Fibroblast of skin of left quadriceps (primary cell): Measurements from ENCODE around the gene RSRC1.
"Not testable (repeated sequence)": the region's sequence is repeated elsewhere in the genome, so short reads cannot be mapped to it uniquely, and the experiment has no call there.

ENCODE experiments used
- DNase-seq, 2 experiments: peaks; one replicate each; pipeline ENCODE4 v3.0.0-alpha.2; 2013; ENCODE audit warnings: low read depth in 2 of 2

The RSRC1 gene

DNA sequence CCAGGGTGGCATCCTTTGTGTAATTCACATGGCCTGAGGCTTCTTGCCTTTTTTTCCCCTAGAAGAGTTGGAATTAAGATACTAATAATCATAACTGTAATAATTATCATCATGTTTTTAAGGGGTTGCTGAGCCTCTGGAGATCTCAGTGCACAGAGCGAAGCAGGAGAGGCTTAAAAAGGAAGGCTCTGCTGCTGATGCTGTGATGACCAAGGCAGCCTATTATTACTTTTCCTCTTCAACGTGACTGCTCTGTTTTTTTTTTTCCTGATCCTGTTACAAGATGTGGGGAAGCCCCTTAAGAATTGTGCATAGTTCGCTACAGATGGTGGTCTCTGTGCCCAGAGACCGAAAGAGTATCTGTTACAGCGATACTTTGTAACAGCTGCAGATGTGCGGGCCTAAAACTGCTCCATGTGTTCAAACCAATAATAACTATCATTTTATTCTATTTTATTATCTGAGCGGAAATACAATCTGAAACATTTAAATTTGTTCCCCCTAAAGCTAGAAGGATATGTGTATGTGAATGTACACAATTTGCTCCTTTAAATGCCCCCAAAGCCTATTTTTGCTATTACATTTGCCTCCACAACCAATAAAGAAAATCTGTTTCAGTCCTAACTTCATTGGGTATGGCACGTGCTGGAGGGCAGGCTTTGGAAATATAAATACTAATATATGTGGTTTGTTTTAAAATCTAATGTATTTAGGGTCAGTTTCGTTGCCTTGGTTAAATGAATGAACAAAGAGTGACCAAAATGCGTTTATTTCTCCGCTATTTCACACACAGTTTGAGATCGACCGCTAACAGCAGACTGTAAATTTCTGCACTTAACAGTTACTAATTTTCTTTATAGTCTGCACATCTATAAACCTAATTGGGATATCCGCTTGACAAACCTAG lies 8.3 kb upstream of the RSRC1 start:
- DNase-seq = no peak

DNA sequence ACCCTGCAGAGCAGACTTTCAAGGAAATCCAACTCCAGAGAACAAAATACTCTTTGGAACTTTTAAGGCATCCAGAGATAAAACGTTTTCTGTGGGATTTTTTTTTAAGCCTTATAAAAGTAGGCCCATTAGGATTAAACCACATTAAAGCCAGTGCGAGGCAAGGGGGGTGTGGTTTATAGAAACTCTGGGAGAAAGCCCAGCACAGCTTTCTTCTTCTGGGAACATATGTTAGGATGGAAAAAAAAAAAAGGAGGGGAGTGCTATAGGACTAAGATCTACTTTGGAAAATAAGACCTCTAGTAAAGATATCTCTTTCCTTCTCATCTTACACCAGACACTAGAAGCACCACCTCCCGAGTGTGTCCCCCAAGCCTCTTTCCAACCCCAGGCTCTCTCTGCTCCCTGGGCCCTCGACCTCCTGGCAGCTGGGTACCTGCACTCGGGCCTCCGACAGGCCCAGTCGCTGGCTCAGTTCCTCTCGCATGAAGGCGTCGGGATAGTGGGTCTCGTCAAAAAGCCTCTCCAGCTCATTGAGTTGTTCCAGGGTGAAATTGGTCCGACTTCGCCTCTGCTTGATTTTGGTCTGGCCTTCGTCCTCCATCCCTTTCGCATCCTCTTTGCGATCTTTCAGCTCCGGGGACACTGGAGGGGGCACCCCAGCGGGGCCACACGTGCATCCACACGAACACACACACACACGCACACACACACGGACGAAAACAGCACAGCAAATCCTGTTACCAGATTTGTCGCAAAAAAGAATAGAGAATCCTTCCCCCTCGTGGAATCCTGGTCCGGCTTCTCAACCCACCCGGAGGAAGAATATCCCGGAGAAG lies 7.4 kb upstream of the RSRC1 start:
- DNase-seq = no peak

DNA sequence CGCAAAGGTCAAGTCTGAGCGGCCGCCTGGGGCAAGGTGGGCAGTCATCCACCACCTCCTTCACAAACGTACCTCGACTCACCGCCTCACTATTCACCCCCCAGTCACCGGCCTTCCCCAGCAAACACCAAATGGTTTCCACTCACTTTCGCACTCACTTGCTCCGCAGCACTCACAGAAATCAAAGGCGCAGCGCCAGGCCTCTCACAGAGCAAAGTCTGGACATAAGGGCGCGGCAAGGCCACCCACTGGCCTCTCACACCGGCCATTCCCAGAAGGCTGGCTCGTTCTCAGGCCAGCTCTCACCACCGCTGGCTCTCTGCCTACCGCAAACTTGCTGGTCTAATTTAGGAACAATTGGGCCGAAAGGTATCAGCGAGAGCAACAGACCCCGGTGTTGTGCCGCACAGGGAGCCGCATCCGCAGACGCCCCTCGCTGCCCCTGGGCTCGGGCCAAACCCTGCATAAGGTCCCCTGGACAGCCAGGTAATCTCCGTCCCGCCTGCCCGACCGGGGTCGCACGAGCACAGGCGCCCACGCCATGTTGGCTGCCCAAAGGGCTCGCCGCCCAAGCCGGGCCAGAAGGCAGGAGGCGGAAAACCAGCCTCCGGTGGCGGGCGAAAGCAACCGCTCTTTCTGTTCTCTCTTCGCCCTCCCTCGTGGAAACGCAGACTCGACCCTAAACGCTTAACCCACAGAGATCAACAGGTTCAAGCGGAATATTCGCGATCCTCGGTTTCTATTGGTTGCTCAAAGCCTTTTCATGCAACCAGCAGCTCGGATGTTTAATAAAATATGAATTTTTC lies 6.6 kb upstream of the RSRC1 start:
- no peak for DNase-seq

DNA sequence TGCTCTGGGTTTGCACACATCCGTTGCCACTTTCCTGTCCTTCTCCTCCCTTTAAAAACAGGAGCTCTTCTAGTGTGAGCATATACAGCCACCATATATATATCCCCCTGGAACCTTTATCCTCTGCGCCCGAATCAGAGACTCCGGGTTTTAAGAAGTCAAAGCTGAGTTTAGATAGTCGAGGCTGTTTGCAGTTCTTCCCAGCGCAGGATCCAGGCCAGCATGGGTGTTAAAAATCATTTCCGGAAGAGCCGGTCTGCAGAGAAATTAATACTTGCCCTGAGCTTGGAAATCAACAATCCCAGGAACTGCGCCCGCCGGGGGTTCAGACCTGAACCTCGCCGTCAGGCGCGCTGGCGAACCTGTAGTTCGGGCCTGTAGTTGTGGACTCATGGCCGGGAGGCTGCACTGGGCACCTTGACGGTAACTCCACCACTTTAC lies 6.0 kb upstream of the RSRC1 start:
- no peak for DNase-seq

DNA sequence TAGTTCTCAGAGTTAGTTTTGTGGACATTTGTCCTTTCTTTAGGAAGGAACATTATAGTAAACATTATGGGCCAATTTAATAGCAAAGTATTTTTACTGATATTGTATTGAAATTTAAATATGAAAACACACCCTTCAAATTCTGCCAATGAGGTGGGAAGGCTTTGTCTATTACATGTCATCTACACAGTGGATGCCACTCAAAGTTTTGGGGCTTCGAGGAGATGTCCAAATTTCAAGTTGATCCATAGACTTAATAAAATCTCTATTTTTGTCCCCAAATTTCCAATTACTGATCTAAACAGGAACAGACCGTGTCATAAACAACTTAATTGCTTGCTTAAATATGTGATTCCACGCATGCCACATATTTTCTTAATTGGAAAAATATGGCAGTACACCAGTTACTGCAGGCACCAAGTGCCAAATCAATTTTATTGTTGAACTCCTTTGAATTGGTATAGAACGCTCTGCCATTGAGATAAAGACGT lies 5.4 kb upstream of the RSRC1 start:
- no peak for DNase-seq

DNA sequence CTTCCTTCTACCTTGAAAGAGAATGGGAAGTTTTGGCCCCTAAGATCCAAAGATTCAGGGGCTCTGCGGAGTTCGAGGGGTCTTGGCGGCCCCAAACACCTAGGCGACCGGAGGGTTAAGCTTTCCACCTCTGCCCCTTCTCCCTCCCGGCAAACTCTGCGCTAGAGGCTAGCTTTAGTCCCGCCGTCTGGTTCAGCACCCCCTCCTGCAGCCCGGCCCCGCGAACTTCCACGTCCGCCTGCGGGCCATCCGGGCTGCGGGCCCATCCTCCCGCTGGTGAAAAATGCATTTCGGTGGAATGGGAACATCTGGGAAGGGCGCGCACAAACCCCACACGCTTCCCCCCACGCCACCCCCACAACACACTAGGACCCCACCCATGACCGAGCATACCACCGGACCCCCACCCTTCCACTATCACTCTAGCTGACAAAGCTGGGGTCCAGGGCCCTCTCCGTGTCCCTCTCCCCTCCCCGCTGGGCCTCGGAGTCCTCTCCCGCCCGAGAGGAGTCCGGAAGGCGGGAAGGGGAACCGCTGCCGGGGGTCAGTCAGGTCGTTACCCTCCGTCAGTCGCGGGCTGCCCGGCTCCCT lies 4.7 kb upstream of the RSRC1 start:
- no peak for DNase-seq

DNA sequence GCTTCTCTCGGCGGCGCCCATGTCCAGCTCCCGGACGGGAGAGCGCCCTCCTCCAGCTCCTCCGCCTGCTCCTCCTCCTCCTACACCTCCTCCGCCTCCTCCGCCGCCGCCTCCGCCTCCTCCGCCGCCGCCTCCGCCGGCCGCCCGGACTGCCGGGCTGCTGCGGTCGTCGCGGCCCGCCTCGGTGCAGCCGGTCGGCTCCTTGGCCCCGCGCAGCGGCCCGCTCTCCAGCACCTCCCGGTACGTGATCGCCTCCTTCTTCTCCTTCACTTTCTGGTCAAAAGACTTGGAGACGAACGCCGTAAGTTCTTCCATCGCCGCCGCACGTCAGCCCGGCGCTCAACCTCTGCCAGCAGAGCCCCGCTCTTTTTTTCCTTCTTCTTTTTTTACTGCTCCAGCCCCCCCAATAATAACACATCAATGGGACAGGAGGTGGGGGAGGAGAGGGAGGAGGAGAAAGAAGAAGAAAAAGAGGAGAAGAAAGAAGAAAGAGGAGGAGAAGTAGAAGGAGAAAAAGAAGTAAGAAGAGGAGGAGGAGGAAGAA lies 4.1 kb upstream of the RSRC1 start:
- no peak for DNase-seq

DNA sequence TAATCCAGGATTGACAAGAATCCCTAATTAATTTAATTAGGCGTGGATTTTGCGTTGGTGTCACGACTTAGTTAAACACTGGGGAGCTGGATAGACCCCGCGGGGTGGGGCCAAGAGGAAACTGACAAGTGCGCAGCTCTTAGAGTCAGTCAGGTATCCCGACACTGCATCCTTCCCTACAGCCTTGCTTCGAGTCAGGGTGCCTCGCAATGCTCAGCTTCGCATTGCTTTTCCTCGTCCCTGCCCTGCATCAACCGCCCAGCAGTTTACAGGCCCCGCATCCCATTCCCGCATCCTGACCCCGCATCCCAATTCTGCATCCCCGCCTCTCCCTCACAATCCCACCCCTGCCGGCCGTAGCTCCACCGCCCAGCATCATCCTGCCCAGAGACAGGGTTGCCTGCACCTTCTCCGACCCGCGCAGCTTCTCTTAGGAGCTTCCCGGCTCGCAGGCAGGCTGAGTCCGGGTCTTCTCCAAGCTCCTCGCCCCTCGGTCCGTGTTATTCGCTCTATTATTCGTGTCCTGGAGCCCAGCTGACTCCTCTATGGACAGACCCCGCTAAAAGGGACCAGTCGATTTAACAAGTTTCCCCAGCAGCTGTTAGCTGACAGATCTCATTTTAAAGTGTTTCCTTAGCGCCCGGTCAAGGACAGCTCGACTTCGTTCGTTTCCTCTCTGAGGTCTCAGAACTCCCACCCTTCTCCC lies 3.0 kb upstream of the RSRC1 start:
- no peak for DNase-seq

DNA sequence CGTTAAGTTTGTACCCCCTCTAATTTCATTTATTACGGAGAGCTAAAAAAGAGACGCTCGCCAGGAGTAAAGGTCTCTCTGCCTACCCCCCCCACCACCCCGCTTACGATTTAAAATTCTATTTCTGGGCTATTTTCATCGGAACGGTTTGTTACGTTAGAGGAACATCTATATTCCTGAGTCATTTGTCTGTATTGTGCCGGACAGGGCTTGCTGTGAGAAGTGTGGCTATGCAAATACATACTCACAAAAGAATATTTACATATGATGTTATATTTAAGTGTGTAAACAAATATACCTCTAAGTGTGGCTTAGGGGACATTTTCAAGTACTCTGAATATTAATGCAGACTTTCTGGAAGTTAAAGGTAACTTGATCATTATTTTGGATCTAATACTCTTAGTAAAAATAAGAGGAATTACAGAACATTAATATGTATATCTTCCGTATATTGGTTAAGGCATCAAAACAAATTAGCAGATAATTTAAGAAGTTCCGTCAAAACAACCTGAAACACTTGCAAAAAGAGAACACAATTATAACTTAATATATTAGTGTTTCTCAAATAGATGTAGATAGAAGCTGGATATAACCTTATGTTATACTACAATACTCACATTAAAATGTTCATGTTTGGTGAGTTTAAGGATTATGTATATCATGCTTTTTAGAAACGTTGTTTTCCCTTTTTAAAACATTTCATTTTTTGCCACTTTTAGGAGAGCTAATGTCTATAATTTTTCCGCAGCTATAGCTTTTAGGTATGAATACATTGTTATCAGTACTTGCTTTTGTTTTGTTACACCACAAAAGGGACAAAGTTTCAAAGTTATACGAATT lies 2.1 kb upstream of the RSRC1 start:
- no peak for DNase-seq

DNA sequence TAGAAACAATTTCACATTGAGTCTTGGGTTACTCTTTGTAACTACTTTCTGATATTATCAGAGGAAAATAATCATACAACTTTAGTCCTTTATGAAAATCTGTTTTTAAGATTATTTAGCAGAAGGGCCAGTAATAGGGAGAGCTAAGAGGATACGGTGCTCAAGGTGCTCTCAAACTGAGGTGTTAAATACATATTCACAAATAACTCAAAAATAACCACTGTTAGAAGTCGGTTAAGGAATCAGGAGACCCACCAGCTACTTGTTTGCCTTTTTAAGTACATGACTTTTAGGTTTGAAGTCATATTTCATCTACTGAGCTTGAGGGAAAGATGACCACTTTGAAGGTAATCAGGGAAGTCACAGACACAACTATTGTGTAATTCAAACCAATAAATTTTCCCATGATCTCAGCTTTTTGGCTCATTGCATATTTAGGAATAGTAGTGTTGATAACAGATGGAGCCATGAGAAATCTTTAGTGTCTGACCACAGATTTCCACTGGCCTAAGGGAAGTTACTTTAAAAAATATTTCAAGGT lies 1.4 kb upstream of the RSRC1 start:
- no peak for DNase-seq

DNA sequence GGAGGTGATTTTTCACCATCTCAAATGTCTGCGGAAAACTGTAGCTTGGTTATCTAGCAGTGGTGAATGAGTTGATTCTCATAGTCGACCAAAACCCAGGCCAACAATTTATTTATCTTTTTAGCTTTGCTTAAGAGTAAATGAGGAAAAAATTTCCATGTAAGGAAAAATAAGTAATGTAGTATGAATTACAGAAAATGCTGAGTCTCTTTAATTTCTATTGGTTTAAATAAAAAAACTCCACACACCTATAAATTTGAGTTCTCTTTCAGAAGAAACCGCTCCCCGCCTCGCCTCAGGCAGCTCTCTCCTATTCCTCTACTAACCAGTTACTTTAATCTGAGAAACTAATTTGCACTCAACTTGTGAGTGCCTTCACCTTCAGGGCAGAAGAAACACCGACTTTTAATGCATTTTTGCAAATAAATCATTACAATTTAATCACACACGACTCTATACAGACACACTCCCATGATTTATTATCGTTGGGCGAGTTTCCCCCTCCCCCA lies 540 bp upstream of the RSRC1 start:
- no peak for DNase-seq

DNA sequence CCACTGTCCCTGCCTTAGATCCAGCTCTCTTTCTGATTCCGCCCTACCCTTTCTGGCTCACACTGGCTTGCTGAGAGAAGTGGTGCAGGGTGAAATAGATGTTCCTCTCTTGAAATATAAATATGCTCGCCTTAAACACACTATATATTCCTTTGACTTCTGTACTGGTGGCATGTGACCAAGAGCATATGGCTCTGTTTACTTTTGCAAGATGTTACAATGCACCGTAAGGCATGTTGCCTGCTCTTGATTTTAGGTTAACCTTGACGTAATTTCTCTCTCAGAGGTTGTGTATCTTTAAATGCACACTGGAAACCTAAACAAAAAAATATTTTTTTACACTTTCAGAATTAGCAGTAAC lies 749 bp downstream of the RSRC1 start:
- DNase-seq = no peak

DNA sequence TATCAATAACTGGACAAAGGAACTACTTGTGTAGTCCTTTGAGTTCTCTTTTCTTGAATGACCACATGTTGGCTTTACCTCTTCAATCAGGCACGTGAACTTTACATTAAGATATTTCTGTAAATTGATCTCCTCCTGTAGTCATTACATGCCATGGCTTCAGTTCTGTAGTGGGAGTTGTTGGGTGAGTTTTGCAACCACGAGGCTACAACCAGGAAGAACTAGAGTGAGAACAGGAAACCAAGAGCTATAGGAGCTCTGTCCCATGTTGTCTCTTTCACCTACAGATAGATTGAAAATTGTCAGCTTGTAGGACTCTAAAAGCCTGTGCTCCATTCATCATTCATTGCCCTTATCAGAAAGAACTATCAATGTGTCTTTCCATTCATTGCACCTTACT lies 2.0 kb downstream of the RSRC1 start:
- DNase-seq = no peak

DNA sequence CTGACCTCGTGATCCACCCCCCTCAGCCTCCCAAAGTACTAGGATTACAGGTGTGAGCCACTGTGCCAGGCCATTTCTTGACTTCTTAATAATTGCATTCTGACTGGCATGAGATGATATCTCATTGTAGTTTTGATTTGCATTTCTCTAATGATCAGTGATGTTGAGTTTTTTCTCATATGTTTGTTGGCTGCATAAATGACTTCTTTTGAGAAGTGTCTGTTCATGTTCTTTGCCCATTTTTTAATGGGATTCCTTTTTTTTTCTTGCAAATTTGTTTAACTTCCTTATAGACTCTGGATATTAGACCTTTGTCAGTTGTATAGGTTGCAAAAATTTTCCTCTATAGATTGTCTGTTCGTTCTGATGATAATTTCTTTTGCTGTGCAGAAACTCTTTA lies 3.7 kb downstream of the RSRC1 start:
- DNase-seq = not testable (repeated sequence)

DNA sequence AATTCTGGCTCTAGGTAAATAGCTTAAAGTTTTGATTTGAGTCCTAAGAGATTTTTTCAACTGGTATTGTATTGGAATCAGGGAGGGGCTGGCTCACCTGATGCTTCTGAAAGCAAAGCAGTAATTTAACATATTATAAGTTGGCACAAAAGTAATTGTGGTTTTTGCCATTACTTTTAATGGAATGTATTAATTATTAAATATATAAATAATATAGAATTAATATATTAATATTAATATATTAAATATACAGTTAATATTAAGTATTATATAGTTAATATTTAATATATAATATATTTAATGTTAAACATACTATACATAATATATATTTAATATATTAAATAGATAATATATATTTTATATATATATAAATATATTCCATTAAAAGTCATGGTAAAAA lies 10.4 kb downstream of the RSRC1 start:
- DNase-seq = no peak

DNA sequence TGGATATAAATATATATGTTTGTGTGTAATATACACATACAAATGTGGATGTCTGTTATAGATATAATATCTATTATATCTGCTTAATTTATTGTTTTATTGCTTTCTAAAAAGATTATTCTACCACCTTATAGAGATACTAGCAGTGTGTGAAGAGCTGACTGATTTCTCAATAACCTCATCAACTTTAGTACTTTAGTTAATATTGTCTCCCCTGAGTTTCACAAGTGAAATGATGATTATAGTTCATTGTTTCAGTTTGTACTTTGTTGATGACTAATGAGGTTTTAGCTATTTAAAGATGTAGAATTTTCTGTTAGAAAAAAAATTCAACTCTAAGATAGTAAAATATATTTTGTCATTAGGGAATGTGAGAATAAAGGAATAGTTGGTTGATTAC lies 11.4 kb downstream of the RSRC1 start:
- no peak for DNase-seq

DNA sequence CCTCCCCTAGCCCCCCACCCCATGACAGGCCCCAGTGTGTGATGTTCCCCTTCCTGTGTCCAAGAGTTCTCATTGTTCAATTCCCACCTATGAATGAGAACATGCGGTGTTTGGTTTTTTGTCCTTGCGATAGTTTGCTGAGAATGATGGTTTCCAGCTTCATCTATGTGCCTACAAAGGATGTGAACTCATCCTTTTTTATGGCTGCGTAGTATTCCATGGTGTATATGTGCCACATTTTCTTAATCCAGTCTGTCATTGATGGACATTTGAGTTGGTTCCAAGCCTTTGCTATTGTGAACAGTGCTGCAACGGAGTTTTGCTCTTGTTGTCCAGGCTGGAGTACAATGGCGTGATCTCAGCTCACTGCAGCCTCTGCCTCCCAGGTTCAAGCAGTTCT lies 12.8 kb downstream of the RSRC1 start:
- DNase-seq = not testable (repeated sequence)

DNA sequence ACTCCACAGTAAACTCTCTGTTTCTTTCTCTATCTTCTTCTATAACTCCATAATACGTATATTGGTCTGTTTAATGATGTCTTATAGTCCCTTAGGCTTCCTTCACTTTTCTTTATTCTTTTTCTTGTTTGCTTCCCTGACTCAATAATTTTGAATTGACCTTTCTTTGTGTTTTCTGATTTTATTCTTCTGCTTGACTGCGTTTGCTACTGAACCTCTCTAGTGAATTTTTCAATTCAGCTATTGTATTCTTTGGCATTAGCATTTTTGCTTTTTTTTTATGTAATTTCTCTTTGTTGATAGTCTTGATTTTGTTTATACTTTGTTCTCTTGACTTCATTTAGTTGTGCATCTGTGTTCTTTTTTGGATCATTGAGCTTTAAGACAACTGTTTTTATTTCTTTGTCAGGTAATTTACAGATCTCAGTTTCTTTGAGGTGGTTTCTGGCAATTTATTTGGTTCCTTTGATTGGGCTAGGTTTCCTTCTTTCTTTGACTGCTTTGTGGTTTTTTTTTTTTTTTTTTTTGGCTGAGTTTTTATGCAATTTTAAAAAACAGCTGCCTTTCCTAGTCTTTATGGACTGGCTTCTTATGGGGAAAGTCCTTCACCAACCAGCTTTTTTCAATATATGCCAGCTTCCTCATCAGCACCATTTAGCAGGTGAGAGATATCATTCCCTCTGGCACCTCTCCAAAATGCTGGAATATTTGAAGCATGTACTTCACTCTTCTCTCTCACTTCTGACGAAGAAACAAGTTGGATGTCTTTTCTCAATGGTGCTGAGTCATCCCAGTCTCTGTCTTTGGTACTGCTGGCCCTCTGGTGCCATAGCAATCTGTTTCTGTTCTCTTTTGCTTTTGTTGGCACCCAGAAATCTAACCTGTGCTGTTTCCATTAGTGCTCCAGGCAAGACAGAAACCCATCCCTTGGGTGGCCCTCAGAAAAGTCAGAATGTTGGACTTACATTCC lies 17.6 kb downstream of the RSRC1 start:
- DNase-seq = no peak
